ENCODE data around the gene TICRR. TPM values are rescaled to one million over a fixed set of nuclear protein-coding genes. Genes with fewer than 3 reads are reported as not detected.

The TICRR gene
- total and polyA plus RNA-seq, 2 of the 8 experiments (the other 6 are each of a cell fraction or from before 2014, with no cell fraction given): 13.1 to 34.8 TPM

GRCh38 chr15:89653578-89653977 is 78.3 kb downstream of the TICRR start (continued):
- TF ChIP-seq HDAC2 (IDR thresholded peaks at IDR 0.05; ENCODE audit: borderline replicate concordance in 1 of 2, low read depth in 2 of 2, low read length in 2 of 2): no peak
- TF ChIP-seq CHD1 (IDR thresholded peaks at IDR 0.05; ENCODE audit: low read depth, low read length): no peak
- TF ChIP-seq, protein P1, sequence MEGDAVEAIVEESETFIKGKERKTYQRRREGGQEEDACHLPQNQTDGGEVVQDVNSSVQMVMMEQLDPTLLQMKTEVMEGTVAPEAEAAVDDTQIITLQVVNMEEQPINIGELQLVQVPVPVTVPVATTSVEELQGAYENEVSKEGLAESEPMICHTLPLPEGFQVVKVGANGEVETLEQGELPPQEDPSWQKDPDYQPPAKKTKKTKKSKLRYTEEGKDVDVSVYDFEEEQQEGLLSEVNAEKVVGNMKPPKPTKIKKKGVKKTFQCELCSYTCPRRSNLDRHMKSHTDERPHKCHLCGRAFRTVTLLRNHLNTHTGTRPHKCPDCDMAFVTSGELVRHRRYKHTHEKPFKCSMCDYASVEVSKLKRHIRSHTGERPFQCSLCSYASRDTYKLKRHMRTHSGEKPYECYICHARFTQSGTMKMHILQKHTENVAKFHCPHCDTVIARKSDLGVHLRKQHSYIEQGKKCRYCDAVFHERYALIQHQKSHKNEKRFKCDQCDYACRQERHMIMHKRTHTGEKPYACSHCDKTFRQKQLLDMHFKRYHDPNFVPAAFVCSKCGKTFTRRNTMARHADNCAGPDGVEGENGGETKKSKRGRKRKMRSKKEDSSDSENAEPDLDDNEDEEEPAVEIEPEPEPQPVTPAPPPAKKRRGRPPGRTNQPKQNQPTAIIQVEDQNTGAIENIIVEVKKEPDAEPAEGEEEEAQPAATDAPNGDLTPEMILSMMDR (IDR thresholded peaks at IDR 0.05; ENCODE audit: control extremely low read depth in 1 of 3, insufficient read depth in 1 of 3, low read depth in 1 of 3, low read length in 3 of 3): no peak
- no peak for TF ChIP-seq MAFK (IDR thresholded peaks at IDR 0.05; ENCODE audit: low read depth, low read length)
- no peak for TF ChIP-seq SRF (IDR thresholded peaks at IDR 0.05; ENCODE audit: low read depth, low read length)
- TF ChIP-seq SP2 (IDR thresholded peaks at IDR 0.05; ENCODE audit: low read length): no peak
